ENCODE measurements around the gene CELF2.

- TF ChIP-seq, protein P1, sequence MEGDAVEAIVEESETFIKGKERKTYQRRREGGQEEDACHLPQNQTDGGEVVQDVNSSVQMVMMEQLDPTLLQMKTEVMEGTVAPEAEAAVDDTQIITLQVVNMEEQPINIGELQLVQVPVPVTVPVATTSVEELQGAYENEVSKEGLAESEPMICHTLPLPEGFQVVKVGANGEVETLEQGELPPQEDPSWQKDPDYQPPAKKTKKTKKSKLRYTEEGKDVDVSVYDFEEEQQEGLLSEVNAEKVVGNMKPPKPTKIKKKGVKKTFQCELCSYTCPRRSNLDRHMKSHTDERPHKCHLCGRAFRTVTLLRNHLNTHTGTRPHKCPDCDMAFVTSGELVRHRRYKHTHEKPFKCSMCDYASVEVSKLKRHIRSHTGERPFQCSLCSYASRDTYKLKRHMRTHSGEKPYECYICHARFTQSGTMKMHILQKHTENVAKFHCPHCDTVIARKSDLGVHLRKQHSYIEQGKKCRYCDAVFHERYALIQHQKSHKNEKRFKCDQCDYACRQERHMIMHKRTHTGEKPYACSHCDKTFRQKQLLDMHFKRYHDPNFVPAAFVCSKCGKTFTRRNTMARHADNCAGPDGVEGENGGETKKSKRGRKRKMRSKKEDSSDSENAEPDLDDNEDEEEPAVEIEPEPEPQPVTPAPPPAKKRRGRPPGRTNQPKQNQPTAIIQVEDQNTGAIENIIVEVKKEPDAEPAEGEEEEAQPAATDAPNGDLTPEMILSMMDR (conservative IDR thresholded peaks at IDR 0.05; ENCODE audit: low read depth, low read length), result no peak
- no peak for TF ChIP-seq RAD21 (IDR thresholded peaks at IDR 0.05; ENCODE audit: low read length)
- no peak for TF ChIP-seq CEBPB (IDR thresholded peaks at IDR 0.05; ENCODE audit: low read depth, low read length)
- no peak for TF ChIP-seq POLR2A (IDR thresholded peaks at IDR 0.05; ENCODE audit: low read depth, low read length)
- TF ChIP-seq RFX5 (IDR thresholded peaks at IDR 0.05; ENCODE audit: low read depth, low read length), result no peak
- TF ChIP-seq, protein P2, sequence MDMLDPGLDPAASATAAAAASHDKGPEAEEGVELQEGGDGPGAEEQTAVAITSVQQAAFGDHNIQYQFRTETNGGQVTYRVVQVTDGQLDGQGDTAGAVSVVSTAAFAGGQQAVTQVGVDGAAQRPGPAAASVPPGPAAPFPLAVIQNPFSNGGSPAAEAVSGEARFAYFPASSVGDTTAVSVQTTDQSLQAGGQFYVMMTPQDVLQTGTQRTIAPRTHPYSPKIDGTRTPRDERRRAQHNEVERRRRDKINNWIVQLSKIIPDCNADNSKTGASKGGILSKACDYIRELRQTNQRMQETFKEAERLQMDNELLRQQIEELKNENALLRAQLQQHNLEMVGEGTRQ (IDR thresholded peaks at IDR 0.05; ENCODE audit: low read depth, low read length), result no peak
- TF ChIP-seq MXI1 (IDR thresholded peaks at IDR 0.05; ENCODE audit: borderline replicate concordance, low read depth, low read length), result no peak
- no peak for TF ChIP-seq RCOR1 (IDR thresholded peaks at IDR 0.05; ENCODE audit: insufficient replicate concordance, low read length)
- no peak for TF ChIP-seq CHD1 (IDR thresholded peaks at IDR 0.05; ENCODE audit: low read depth, low read length)
These were observed 280.4 kb downstream of the CELF2 start for GRCh38 chr10:11298116-11298515.
